GM19438 (cell line): ENCODE measurements around the gene KCNK4.
A peak's percentile ranks its signal among the peaks of the same experiment; 100 is the strongest.
"Not testable (repeated sequence)": the region's sequence is repeated elsewhere in the genome, so short reads cannot be mapped to it uniquely, and the experiment has no call there.

Source experiments
- ATAC-seq: cut with Tn5 transposase; IDR thresholded peaks from one replicate; pipeline ENCODE4 v1.9.1; 2021; ENCODE audit warnings: low read depth; ENCODE audit not compliant: unreplicated experiment

The KCNK4 gene

GRCh38 chr11:64322925-64323260, 31.8 kb downstream of the KCNK4 start:
- no peak for ATAC-seq

- no peak for ATAC-seq
Measured at GRCh38 chr11:64323373-64323772, 32.3 kb downstream of the KCNK4 start.

GRCh38 chr11:64323984-64324383, 32.9 kb downstream of the KCNK4 start:
- not testable (repeated sequence) for ATAC-seq

GRCh38 chr11:64324692-64325469, 33.8 kb downstream of the KCNK4 start:
- ATAC-seq = no peak

- ATAC-seq = no peak
Measured at GRCh38 chr11:64327375-64327774, 36.3 kb downstream of the KCNK4 start.

- no peak for ATAC-seq
Measured at GRCh38 chr11:64327993-64328392, 36.9 kb downstream of the KCNK4 start.

GRCh38 chr11:64330888-64331287, 39.8 kb downstream of the KCNK4 start:
- ATAC-seq = no peak

- peak; percentile 47 for ATAC-seq
Measured at GRCh38 chr11:64331569-64332371, 40.7 kb downstream of the KCNK4 start.

GRCh38 chr11:64333556-64333955, 42.5 kb downstream of the KCNK4 start:
- ATAC-seq = no peak

- peak; percentile 69 for ATAC-seq
Measured at GRCh38 chr11:64334764-64335735, 43.9 kb downstream of the KCNK4 start.

- no peak for ATAC-seq
Measured at GRCh38 chr11:64337538-64338249, 46.6 kb downstream of the KCNK4 start.

- ATAC-seq = no peak
Measured at GRCh38 chr11:64338716-64339115, 47.6 kb downstream of the KCNK4 start.

- ATAC-seq = no peak
Measured at GRCh38 chr11:64339286-64339685, 48.2 kb downstream of the KCNK4 start.

- peak; percentile 48 for ATAC-seq
Measured at GRCh38 chr11:64339754-64340408, 48.8 kb downstream of the KCNK4 start, which contains the start of gene CCDC88B. Gene CCDC88B, plus strand, starts transcription at chr11:64340204. Its CDS starts 63 bp downstream, at chr11:64340267.

GRCh38 chr11:64340671-64341335, 49.7 kb downstream of the KCNK4 start:
- peak; percentile 38 for ATAC-seq

- ATAC-seq = no peak
Measured at GRCh38 chr11:64341429-64341828, 50.3 kb downstream of the KCNK4 start.

- ATAC-seq = peak; percentile 52
Measured at GRCh38 chr11:64341851-64342791, 51.0 kb downstream of the KCNK4 start.
